IPS-20b (cell line): Measurements from ENCODE around the gene PPM1M.

Experiments used
- H3K27ac ChIP-seq: one replicate; pipeline ENCODE4 v1.5.1; 2013; ENCODE audit warnings: low read length
- H3K27me3 ChIP-seq: 2 replicates; pipeline ENCODE4 v1.6.1; 2013; ENCODE audit warnings: mild to moderate bottlenecking, low read length, inconsistent platforms; ENCODE audit not compliant: insufficient read depth
- H3K36me3 ChIP-seq: 2 replicates; pipeline ENCODE4 v1.6.1; 2013; ENCODE audit warnings: low read depth, mild to moderate bottlenecking, inconsistent platforms, low read length, moderate library complexity; ENCODE audit not compliant: insufficient read depth
- H3K4me1 ChIP-seq: 2 replicates; pipeline ENCODE4 v1.6.1; 2013; ENCODE audit warnings: mild to moderate bottlenecking, control low read depth, inconsistent platforms, low read length, moderate library complexity; ENCODE audit not compliant: insufficient read depth
- H3K4me3 ChIP-seq: 2 replicates; pipeline ENCODE4 v1.5.1; 2013; ENCODE audit warnings: mild to moderate bottlenecking, low read length, inconsistent platforms
- H3K9ac ChIP-seq: 2 replicates; pipeline ENCODE4 v1.6.1; 2013; ENCODE audit warnings: low read depth, mild to moderate bottlenecking, inconsistent platforms, low read length, moderate library complexity
- H3K9me3 ChIP-seq: 2 replicates; pipeline ENCODE4 v1.6.1; 2013; ENCODE audit warnings: mild to moderate bottlenecking, low read depth, low read length, inconsistent platforms; ENCODE audit not compliant: insufficient read depth

Gene PPM1M

GRCh38 chr3:52204337-52205073 is 41.1 kb upstream of the PPM1M start:
- peaks cover 95% of the 10 kb centered on the region for H3K36me3 ChIP-seq
- H3K9ac ChIP-seq, result no peak overlapping the region
- H3K27me3 ChIP-seq, result no peaks in the 10 kb centered on the region
- no peak overlapping the region for H3K4me3 ChIP-seq
- H3K9me3 ChIP-seq, result no peaks in the 10 kb centered on the region
- no peaks in the 10 kb centered on the region for H3K4me1 ChIP-seq
- no peak overlapping the region for H3K27ac ChIP-seq

GRCh38 chr3:52205727-52206372 is 39.7 kb upstream of the PPM1M start:
- H3K36me3 ChIP-seq, result peaks cover 97% of the 10 kb centered on the region
- H3K27me3 ChIP-seq, result no peaks in the 10 kb centered on the region
- no peaks in the 10 kb centered on the region for H3K4me1 ChIP-seq
- no peak overlapping the region for H3K4me3 ChIP-seq
- no peak overlapping the region for H3K9ac ChIP-seq
- H3K9me3 ChIP-seq, result no peaks in the 10 kb centered on the region
- no peak overlapping the region for H3K27ac ChIP-seq

GRCh38 chr3:52208556-52208955 is 37.0 kb upstream of the PPM1M start:
- Histone ChIP-seq H3K36me3 (peaks cover 96% of the 10 kb centered on the region), H3K9me3 (no peaks in the 10 kb centered on the region), H3K9ac (no peak overlapping the region), H3K4me1 (no peaks in the 10 kb centered on the region), H3K27ac (no peak overlapping the region), H3K4me3 (no peak overlapping the region), H3K27me3 (no peaks in the 10 kb centered on the region)

DNA sequence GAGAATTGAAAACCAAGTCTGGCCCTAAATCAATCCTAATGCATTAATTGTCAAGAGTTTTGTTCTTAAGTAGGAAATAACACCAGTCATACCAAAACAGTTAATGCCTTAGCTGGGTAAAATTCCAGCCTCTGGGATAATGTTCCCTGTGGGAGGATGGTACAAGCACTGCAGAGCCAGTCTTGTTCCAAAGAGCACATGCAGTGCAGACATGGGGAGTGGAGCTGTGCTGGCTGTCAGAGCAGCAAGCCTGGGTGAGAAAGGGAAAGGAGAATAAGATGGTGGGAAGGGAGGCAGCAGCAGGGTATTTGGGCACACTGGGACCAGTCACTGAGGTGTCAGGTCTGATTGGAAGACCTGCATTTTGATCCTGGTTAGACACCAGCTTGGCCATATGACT is 35.5 kb upstream of the PPM1M start:
- no peaks in the 10 kb centered on the region for H3K4me1 ChIP-seq
- H3K4me3 ChIP-seq, result no peak overlapping the region
- no peaks in the 10 kb centered on the region for H3K9me3 ChIP-seq
- H3K27ac ChIP-seq, result no peak overlapping the region
- H3K9ac ChIP-seq, result no peak overlapping the region
- no peaks in the 10 kb centered on the region for H3K27me3 ChIP-seq
- H3K36me3 ChIP-seq, result peaks cover 96% of the 10 kb centered on the region

DNA sequence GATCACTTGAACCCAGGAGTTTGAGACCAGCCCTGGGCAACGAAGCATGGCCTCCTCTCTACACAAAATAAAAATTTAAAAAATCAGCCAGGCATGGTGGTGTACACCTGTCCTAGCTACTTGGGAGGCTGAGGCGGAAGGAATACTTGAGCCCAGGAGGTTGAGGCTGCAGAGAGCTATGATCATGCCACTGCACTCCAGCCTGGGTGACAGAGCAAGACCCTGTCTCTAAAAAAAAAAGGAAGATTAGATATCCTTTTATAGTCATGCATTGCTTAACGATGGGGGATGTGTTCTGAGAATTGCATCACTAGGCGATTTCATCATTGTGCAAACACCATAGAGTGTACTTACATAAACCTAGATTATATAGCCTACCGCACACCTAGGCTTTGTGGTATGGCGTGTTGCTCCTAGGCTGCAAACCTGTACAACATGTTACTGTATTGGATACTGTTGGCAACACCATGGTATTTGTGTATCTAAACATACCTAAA is 35.0 kb upstream of the PPM1M start:
- Histone ChIP-seq H3K27me3 (no peaks in the 10 kb centered on the region), H3K4me3 (no peak overlapping the region), H3K9ac (no peak overlapping the region), H3K9me3 (no peaks in the 10 kb centered on the region), H3K36me3 (peaks cover 92% of the 10 kb centered on the region), H3K4me1 (no peaks in the 10 kb centered on the region), H3K27ac (no peak overlapping the region)

- Histone ChIP-seq H3K4me1 (no peaks in the 10 kb centered on the region), H3K36me3 (peaks cover 84% of the 10 kb centered on the region), H3K9ac (no peak overlapping the region), H3K27ac (no peak overlapping the region), H3K4me3 (no peak overlapping the region), H3K9me3 (no peaks in the 10 kb centered on the region), H3K27me3 (no peaks in the 10 kb centered on the region)
Observed at GRCh38 chr3:52211268-52211891, 34.2 kb upstream of the PPM1M start.

GRCh38 chr3:52213005-52213404 is 32.6 kb upstream of the PPM1M start:
- H3K4me1 ChIP-seq, result no peaks in the 10 kb centered on the region
- no peaks in the 10 kb centered on the region for H3K9me3 ChIP-seq
- H3K27ac ChIP-seq, result no peak overlapping the region
- H3K9ac ChIP-seq, result no peak overlapping the region
- no peaks in the 10 kb centered on the region for H3K27me3 ChIP-seq
- H3K4me3 ChIP-seq, result no peak overlapping the region
- H3K36me3 ChIP-seq, result peaks cover 71% of the 10 kb centered on the region

DNA sequence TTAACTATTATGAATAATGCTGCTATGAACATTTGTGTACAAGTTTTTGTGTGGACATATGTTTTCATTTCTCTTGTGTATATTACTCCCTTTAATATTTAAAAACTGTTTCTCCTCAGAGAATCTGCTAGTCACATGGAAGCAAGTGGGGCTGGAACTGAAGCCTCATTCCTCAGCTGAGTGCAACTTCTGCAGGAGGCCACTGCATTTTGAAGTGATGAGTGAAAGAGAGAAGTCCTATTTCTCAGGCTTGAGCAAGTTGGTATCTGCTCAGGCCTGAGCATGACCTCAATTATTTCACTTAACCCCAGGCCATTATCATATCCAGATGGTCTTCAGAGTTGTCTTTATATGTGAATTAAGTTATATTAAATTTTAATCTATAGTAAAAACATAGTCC is 31.7 kb upstream of the PPM1M start:
- Histone ChIP-seq H3K27me3 (no peaks in the 10 kb centered on the region), H3K9ac (no peak overlapping the region), H3K9me3 (no peaks in the 10 kb centered on the region), H3K36me3 (peaks cover 62% of the 10 kb centered on the region), H3K4me3 (no peak overlapping the region), H3K27ac (no peak overlapping the region), H3K4me1 (no peaks in the 10 kb centered on the region)

- Histone ChIP-seq H3K4me1 (no peaks in the 10 kb centered on the region), H3K27me3 (no peaks in the 10 kb centered on the region), H3K9ac (no peak overlapping the region), H3K9me3 (no peaks in the 10 kb centered on the region), H3K36me3 (peaks cover 47% of the 10 kb centered on the region), H3K27ac (no peak overlapping the region), H3K4me3 (no peak overlapping the region)
Observed at GRCh38 chr3:52215351-52215750, 30.2 kb upstream of the PPM1M start.

DNA sequence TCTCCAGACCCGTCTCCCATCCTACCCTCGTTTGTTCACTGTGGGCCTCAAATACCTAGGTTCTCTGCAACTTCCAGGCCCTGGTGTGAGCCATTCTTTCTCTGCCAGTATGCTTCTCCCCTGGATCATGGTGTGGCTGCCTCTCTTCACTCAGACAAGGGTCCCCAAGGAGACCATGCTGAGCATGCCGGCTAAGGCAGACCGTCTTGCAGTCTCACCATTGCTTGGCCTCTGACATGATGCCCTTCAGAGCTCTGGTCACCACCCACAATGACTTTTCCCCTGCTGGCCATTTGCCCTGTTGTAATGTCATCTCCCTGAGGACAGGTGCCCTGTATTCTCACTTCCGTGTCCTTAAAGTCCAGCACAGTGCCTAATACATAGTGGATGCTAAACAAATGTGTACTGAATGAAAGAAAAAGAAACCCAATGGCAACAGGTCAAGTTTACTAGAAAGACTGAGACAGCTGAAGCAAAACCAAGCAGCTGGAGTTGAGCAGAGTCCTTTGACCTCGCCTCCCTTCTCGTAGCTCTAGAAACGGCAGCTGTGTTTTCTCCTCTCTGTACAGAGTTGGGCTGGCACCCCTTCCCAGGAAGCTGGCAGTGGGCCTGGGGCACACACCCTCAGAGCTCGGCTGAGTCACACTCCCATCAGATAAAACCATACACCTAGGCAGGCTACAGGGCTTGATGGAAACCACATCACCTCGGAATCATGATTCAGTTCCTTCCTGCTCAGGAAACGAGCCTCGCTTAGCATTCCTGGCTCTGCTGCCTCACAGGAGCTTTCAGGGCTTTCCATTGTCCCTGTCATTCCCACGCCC is 28.8 kb upstream of the PPM1M start:
- H3K9me3 ChIP-seq, result no peaks in the 10 kb centered on the region
- no peaks in the 10 kb centered on the region for H3K4me1 ChIP-seq
- no peak overlapping the region for H3K4me3 ChIP-seq
- H3K9ac ChIP-seq, result no peak overlapping the region
- peaks cover 33% of the 10 kb centered on the region for H3K36me3 ChIP-seq
- H3K27me3 ChIP-seq, result no peaks in the 10 kb centered on the region
- no peak overlapping the region for H3K27ac ChIP-seq

DNA sequence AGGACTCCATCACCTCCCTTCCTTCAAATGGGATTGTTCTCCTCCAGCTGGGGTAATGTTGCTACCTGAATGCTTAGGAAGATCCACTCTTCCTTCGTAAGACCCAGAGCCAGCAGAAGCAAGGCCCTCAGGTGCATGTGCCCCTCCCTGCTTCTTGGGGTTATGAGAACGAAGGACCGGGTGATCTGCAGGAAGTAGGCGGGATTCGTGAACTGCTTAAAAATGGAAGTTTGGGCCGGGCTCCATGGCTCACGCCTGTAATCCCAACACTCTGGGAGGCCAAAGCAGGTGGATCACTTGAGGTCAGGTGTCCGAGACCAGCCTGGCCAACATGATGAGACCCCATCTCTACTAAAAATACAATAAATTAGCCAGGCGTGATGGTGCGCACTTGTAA is 28.2 kb upstream of the PPM1M start:
- Histone ChIP-seq H3K9me3 (no peaks in the 10 kb centered on the region), H3K9ac (no peak overlapping the region), H3K27ac (no peak overlapping the region), H3K4me3 (no peak overlapping the region), H3K4me1 (no peaks in the 10 kb centered on the region), H3K27me3 (no peaks in the 10 kb centered on the region), H3K36me3 (peaks cover 27% of the 10 kb centered on the region)
